ENCODE results near the gene SHB.

GRCh38 chr9:37941253-37941652, 127.8 kb downstream of the SHB start:
- no peak for TF ChIP-seq EP300 (IDR thresholded peaks at IDR 0.05)
- TF ChIP-seq POLR2A (IDR thresholded peaks at IDR 0.05), result no peak
- no peak for TF ChIP-seq CTCF (IDR thresholded peaks at IDR 0.05)
- TF ChIP-seq POLR2AphosphoS5 (IDR thresholded peaks at IDR 0.05), result no peak
